CD14-positive monocyte (primary cell): ENCODE results near the gene FSTL1. TPM values are rescaled to one million over a fixed set of nuclear protein-coding genes. Genes with fewer than 3 reads are reported as not detected.

ENCODE experiments used
- DNase-seq, 3 donors: peaks; one replicate each; pipeline ENCODE4 v3.0.0-alpha.2; 2011 to 2022
- H2AFZ ChIP-seq: 2 replicates; pipeline ENCODE4 v1.6.0; 2012; ENCODE audit warnings: mild to moderate bottlenecking, low read depth, low read length, inconsistent platforms; ENCODE audit not compliant: insufficient read depth, poor library complexity, severe bottlenecking
- H3K27ac ChIP-seq, 2 donors: 1 replicate in 1 of 2; 2 replicates in 1 of 2; pipeline ENCODE4 v1.5.1; 2012 to 2013; ENCODE audit warnings: low read length in 2 of 2, control low read depth in 1 of 2, inconsistent platforms in 1 of 2, low read depth in 1 of 2, mild to moderate bottlenecking in 1 of 2
- H3K27me3 ChIP-seq, 2 donors: one replicate each; pipeline versions ENCODE4 v1.6.0 to v1.6.1; 2011 to 2013; ENCODE audit warnings: low read length in 2 of 2; ENCODE audit not compliant: control insufficient read depth in 2 of 2, insufficient read depth in 2 of 2
- H3K36me3 ChIP-seq, 2 donors: replicated peaks in 1 of 2; 1 replicate in 1 of 2; 2 replicates in 1 of 2; pipeline versions ENCODE4 v1.5.1 to v1.6.1; 2012 to 2013; ENCODE audit warnings: low read length in 2 of 2, control low read depth in 1 of 2, inconsistent platforms in 1 of 2, mild to moderate bottlenecking in 1 of 2; ENCODE audit not compliant: insufficient read depth in 2 of 2, control insufficient read depth in 1 of 2
- H3K4me1 ChIP-seq, 2 donors: 1 replicate in 1 of 2; 2 replicates in 1 of 2; pipeline versions ENCODE4 v1.5.1 to v1.6.1; 2012 to 2013; ENCODE audit warnings: low read length in 2 of 2, control low read depth in 1 of 2, inconsistent platforms in 1 of 2, mild to moderate bottlenecking in 1 of 2, moderate library complexity in 1 of 2; ENCODE audit not compliant: insufficient read depth in 2 of 2, control insufficient read depth in 1 of 2
- H3K4me2 ChIP-seq: replicated peaks from 2 replicates; pipeline ENCODE3; 2012; ENCODE audit warnings: low read length, moderate library complexity, mild to moderate bottlenecking; ENCODE audit not compliant: poor library complexity, severe bottlenecking; ENCODE audit errors: extremely low read depth
- H3K4me3 ChIP-seq, 3 experiments: fragments of 200-600 bp in 1 of 3; sonication (generic) in 1 of 3; replicated peaks in 1 of 3; 1 replicate in 2 of 3; 2 replicates in 1 of 3; pipeline ENCODE4 v1.5.1; 2011 to 2013; ENCODE audit warnings: low read length in 3 of 3, mild to moderate bottlenecking in 3 of 3, control low read depth in 2 of 3, low read depth in 2 of 3, inconsistent platforms in 1 of 3, moderate library complexity in 1 of 3
- H3K79me2 ChIP-seq: 2 replicates; pipeline ENCODE4 v1.6.0; 2012; ENCODE audit warnings: mild to moderate bottlenecking, control low read depth, inconsistent platforms, low read length, moderate library complexity; ENCODE audit not compliant: insufficient read depth
- H3K9ac ChIP-seq: 2 replicates; pipeline ENCODE4 v1.6.0; 2017; ENCODE audit warnings: low read length, mild to moderate bottlenecking; ENCODE audit not compliant: insufficient read depth, poor library complexity, severe bottlenecking
- H3K9me3 ChIP-seq, 2 donors: replicated peaks in 1 of 2; 1 replicate in 1 of 2; 2 replicates in 1 of 2; pipeline versions ENCODE4 v1.5.1 to v1.6.1; 2012 to 2013; ENCODE audit warnings: low read length in 2 of 2, control low read depth in 1 of 2; ENCODE audit not compliant: control insufficient read depth in 1 of 2, insufficient read depth in 1 of 2
- H4K20me1 ChIP-seq: 2 replicates; pipeline ENCODE4 v1.6.0; 2012; ENCODE audit warnings: mild to moderate bottlenecking, low read length, control low read depth, moderate library complexity; ENCODE audit not compliant: insufficient read depth
- H3K27ac Mint-ChIP-seq, 7 donors: one replicate each; pipeline ENCODE4 v1.8.0; 2020; ENCODE audit warnings: mild to moderate bottlenecking in 7 of 7, mixed read lengths in 7 of 7, moderate library complexity in 6 of 7, inconsistent platforms in 2 of 7
- H3K27me3 Mint-ChIP-seq, 3 donors: one replicate each; pipeline ENCODE4 v1.8.0; 2021 to 2022; ENCODE audit warnings: low read depth in 3 of 3, mild to moderate bottlenecking in 3 of 3, mixed read lengths in 3 of 3, moderate library complexity in 3 of 3, inconsistent platforms in 1 of 3
- H3K36me3 Mint-ChIP-seq, 2 donors: one replicate each; pipeline ENCODE4 v1.8.0; 2020; ENCODE audit warnings: mixed read lengths in 2 of 2, inconsistent platforms in 1 of 2, mild to moderate bottlenecking in 1 of 2
- H3K4me1 Mint-ChIP-seq: one replicate; pipeline ENCODE4 v1.8.0; 2020; ENCODE audit warnings: mild to moderate bottlenecking, mixed read lengths
- H3K4me3 Mint-ChIP-seq, 2 donors: one replicate each; pipeline ENCODE4 v1.8.0; 2020; ENCODE audit warnings: mild to moderate bottlenecking in 2 of 2, mixed read lengths in 2 of 2, moderate library complexity in 1 of 2
- H3K9me3 Mint-ChIP-seq, 7 donors: one replicate each; pipeline ENCODE4 v1.8.0; 2020 to 2022; ENCODE audit warnings: mixed read lengths in 7 of 7, mild to moderate bottlenecking in 6 of 7, moderate library complexity in 6 of 7, inconsistent platforms in 2 of 7
- WGBS: methylation state at CpG from one replicate; pipeline ENCODE4 v1.1.5; 2013; ENCODE audit warnings: missing lambda C conversion rate; ENCODE audit not compliant: insufficient coverage; 5-methylcytosine and 5-hydroxymethylcytosine counted together
- intact Hi-C, 2 donors: fragments of 100-400 bp; cut with micrococcal nuclease; formaldehyde crosslinking; loops; one replicate each; pipeline versions ENCODE4 v1.15.0 to v1.15.1; 2023
- polyA plus RNA-seq, 3 donors: library from polyadenylated mRNA; depleted of rRNA in 1 of 3; unstranded in 2 of 3; stranded (reverse) in 1 of 3; fragments of 300-500 nt in 2 of 3; fragments of >200 nt in 1 of 3; fragmentation: Illumina TruSeq in 2 of 3; gene quantifications; 1 replicate in 2 of 3; 2 replicates in 1 of 3; pipeline ENCODE4 v1.2.3, GENCODE V29; 2012 to 2021
- TF ChIP-seq, protein P1 (sequence below): fragments of 200-600 bp; IDR thresholded peaks from one replicate; pipeline ENCODE4 v1.8.0; 2022; ENCODE audit warnings: antibody characterized with exemption, mild to moderate bottlenecking

Gene FSTL1
- polyA plus RNA-seq, 3 donors: 0.13 to 0.44 (median 0.29) TPM

DNA sequence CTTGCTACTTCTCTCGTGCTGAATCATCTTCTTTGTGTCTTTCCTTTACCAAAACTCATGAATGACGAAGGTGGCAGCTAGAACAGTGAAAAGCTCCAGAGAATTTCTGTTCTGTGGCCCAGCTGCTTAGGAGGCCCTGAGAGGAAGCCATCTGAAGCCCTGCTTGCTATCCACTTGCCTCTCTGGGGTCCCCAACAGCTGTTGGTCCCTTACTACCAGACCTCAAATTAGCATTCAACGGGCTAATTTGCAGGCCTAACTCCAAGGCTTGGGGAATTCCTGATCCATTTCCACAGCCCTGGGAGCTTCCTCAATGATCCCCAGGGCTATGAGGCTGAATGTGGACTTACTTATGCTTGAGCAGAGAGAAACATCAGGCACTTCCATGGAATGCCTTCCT lies 37.5 kb upstream of the FSTL1 start:
- intact Hi-C loops: no loop called here
- H3K79me2 ChIP-seq: no peaks in the 10 kb centered on the region
- H3K27me3 Mint-ChIP-seq: peaks cover 0 to 6% (median 3%) of the 10 kb centered on the region in 3 donors
- H3K4me3 ChIP-seq: no peak overlapping the region
- H3K27ac ChIP-seq: no peak overlapping the region
- no peaks in the 10 kb centered on the region for H3K27me3 ChIP-seq
- H3K36me3 ChIP-seq: no peaks in the 10 kb centered on the region
- H2AFZ ChIP-seq: no peak overlapping the region
- H3K4me2 ChIP-seq: no peak overlapping the region
- WGBS: 100% methylated on average over 1 of the region's 3 CpGs
- H3K4me3 Mint-ChIP-seq: no peak overlapping the region
- peaks cover 0 to 6% of the 10 kb centered on the region in 2 donors for H3K9me3 ChIP-seq
- H3K9me3 Mint-ChIP-seq: peaks cover 6 to 26% (median 10%) of the 10 kb centered on the region in 7 donors
- no peak overlapping the region for H3K9ac ChIP-seq
- no peaks in the 10 kb centered on the region for H3K36me3 Mint-ChIP-seq
- no peak overlapping the region for H3K27ac Mint-ChIP-seq
- H4K20me1 ChIP-seq: no peaks in the 10 kb centered on the region
- no peaks in the 10 kb centered on the region for H3K4me1 Mint-ChIP-seq
- H3K4me1 ChIP-seq: no peaks in the 10 kb centered on the region
- TF ChIP-seq, protein P1, sequence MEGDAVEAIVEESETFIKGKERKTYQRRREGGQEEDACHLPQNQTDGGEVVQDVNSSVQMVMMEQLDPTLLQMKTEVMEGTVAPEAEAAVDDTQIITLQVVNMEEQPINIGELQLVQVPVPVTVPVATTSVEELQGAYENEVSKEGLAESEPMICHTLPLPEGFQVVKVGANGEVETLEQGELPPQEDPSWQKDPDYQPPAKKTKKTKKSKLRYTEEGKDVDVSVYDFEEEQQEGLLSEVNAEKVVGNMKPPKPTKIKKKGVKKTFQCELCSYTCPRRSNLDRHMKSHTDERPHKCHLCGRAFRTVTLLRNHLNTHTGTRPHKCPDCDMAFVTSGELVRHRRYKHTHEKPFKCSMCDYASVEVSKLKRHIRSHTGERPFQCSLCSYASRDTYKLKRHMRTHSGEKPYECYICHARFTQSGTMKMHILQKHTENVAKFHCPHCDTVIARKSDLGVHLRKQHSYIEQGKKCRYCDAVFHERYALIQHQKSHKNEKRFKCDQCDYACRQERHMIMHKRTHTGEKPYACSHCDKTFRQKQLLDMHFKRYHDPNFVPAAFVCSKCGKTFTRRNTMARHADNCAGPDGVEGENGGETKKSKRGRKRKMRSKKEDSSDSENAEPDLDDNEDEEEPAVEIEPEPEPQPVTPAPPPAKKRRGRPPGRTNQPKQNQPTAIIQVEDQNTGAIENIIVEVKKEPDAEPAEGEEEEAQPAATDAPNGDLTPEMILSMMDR: no peak
- no peak for DNase-seq

DNA sequence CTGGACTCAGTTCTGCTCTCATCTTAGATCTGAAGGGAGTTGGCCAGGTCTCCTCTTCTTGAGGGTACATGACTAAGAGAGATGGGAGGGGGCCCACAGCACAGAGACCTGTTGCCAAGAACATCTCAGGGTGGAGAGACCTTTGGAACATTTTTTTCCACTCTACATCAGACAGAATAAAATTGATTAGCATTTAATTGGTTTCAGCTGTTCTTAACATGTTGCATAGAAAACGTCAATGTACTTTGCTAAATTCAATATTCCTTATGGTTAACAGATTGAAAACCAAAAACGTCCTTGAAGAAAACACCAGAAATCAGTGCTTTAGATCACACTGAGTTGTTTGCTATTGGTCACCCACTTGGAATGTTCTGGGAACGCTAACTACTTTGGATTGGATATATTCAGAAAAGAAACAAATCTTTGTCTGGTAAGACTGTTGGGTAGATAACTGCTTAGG lies 36.4 kb upstream of the FSTL1 start:
- Mint-ChIP-seq H3K4me3 (no peak overlapping the region), H3K36me3 (no peaks in the 10 kb centered on the region), H3K9me3 (peaks cover 6 to 18% (median 7%) of the 10 kb centered on the region in 7 donors), H3K4me1 (no peaks in the 10 kb centered on the region), H3K27me3 (peaks cover 0 to 6% (median 3%) of the 10 kb centered on the region in 3 donors), H3K27ac (no peak overlapping the region)
- no peak for DNase-seq
- Histone ChIP-seq H2AFZ (no peak overlapping the region), H3K36me3 (no peaks in the 10 kb centered on the region), H3K4me2 (no peak overlapping the region), H3K9me3 (peaks cover 0 to 6% of the 10 kb centered on the region in 2 donors), H3K27ac (no peak overlapping the region), H3K79me2 (no peaks in the 10 kb centered on the region), H3K4me3 (no peak overlapping the region), H3K4me1 (no peaks in the 10 kb centered on the region), H3K9ac (no peak overlapping the region), H4K20me1 (no peaks in the 10 kb centered on the region), H3K27me3 (no peaks in the 10 kb centered on the region)
- TF ChIP-seq, protein P1: no peak
- intact Hi-C loops: no loop called here
- WGBS: 100% methylated on average over 1 of the region's 3 CpGs
